GM21447 (cell line): Measurements from ENCODE around the gene GADD45GIP1.

Experiments
- ATAC-seq: cut with Tn5 transposase; IDR thresholded peaks from one replicate; pipeline ENCODE4 v1.9.1; 2021; ENCODE audit not compliant: unreplicated experiment

The GADD45GIP1 gene

DNA sequence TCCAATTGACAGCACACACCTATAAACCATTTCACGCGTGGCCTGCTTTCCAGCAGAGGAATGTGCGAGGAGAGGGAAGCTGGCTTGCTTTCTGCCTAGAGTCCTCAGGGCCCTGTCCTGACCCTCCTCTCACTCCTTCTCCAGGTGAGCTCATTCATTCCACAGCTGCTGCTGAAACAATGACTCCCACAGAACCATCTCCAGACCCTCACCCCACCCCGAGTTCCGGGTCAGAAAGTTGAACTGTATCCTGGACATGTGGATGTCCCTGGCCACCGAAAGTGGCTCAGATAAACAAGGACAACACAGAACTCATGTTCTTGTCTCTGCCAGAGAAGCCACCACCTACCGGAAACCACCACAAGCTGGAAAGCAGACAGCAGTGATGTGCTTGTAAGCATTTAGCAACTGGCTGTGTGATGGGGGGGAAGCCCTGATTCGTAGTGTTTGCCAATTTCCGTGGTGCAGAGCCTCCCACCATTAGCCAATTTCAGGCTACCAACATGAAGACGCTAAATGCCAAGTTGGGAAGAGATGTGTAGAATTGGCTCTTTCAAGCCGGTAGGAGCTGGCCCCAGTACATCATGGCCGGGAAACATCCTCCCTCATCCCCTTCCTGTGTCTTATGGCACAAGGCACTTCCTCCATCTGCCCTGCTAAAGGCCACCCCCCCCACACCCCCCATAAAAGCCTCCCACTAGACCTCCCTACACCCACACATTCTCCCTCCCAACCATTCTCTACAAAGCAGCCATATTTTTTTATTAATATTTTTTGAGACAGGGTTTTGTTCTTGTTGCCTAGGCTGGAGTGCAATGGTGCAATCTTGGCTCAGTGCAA is 43.0 kb downstream of the GADD45GIP1 start:
- no peak for ATAC-seq

DNA sequence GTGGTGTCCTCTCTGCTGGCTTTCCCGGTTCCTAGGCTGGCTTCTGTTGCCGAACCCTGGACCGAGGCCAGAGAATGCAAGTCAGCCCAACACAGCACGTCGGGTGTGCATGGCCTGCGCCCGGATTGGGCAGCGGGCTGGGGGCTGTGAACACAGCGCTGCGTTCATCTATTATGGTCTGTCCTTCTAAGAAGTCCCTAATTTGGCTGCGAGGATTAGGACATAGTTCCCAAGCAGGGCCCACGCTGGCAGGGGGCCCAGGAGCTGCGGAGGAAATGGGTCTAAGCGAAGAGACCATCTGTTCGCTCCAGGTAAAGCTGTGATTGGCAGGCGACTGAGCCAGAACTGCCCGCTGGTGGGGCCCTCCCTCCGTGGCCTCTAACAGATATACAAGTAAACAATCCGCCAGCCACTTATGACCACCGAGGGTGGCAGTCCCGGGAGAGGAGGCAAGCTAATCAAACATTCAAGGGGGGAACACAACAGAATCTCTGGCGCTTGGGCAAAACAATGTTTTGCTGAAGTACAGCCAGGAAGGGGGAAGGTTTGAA is 43.9 kb downstream of the GADD45GIP1 start:
- no peak for ATAC-seq

DNA sequence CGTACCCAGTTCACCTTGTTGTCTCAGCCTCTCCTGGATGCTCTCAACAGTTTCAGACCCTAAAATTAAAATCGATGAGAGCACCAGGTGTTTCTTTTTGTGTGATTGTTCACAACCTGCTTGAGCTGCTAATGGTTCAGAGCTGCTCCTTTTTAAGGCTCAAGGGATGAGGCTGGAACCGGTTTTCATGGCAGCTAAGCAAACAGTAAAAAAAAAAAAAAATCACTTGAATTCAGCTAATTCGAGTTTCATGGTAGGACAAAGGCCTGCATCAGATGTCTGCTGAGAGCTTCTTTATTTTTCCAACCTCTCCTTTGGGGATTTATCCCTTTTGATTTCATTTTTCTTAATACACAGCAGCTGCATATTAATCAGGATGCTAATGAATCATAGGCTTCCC is 44.5 kb downstream of the GADD45GIP1 start:
- ATAC-seq, result no peak

DNA sequence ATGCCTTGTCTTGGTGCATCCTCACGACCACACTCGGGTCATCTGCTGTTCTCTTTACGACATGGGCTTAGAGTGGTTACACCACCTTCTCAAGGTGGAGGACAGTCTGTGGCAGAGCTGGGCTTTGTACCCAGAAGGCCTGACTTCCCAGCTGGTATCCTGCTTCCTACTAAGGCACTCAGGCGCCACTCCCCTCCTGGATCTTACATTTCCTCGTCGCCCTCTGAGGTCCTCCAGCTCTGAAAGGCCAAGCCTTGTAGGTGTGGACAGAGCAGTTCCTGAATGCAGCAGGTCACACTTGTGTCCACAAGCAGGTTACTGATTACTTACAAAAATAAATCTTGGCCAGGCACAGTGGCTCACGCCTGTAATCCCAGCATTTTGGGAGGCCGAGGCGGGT is 49.9 kb downstream of the GADD45GIP1 start:
- no peak for ATAC-seq
